CD4-positive, alpha-beta T cell (primary cell): Measurements from ENCODE around the gene BAK1. TPM values are rescaled to one million over a fixed set of nuclear protein-coding genes. Genes with fewer than 3 reads are reported as not detected.

Experiments
- ATAC-seq: fragments of 200-7000 bp; cut with Tn5 transposase; one replicate; pipeline ENCODE4 v1.10.0; 2022; ENCODE audit warnings: mild to moderate bottlenecking; ENCODE audit not compliant: poor library complexity
- CTCF ChIA-PET: fragments of 350-600 bp; sonication (Branson Sonifier 250); formaldehyde crosslinking; loops from one replicate; lab custom pipeline; 2021; ENCODE audit warnings: antibody characterized with exemption, inconsistent platforms; lab: Charles Lee
- POLR2A ChIA-PET: fragments of 350-600 bp; sonication (Branson Sonifier 250); formaldehyde crosslinking; loops from one replicate; lab custom pipeline; 2021; ENCODE audit warnings: antibody characterized with exemption, inconsistent platforms; lab: Charles Lee
- DNase-seq, 14 experiments: peaks; one replicate each; pipeline ENCODE4 v3.0.0-alpha.2; 2013 to 2020; ENCODE audit warnings: mixed read lengths in 2 of 14
- H3K27ac ChIP-seq, 2 donors: one replicate each; pipeline versions ENCODE4 v1.5.1 to v1.7.0; 2013; ENCODE audit warnings: low read length in 2 of 2, low read depth in 1 of 2, mild to moderate bottlenecking in 1 of 2
- H3K27me3 ChIP-seq, 2 experiments: 1 replicate in 1 of 2; 2 replicates in 1 of 2; pipeline versions ENCODE4 v1.6.1 to v1.7.0; 2013; ENCODE audit warnings: low read length in 2 of 2, control low read depth in 1 of 2, mild to moderate bottlenecking in 1 of 2, moderate library complexity in 1 of 2; ENCODE audit not compliant: insufficient read depth in 2 of 2, control insufficient read depth in 1 of 2
- H3K36me3 ChIP-seq: one replicate; pipeline ENCODE4 v1.6.1; 2013; ENCODE audit warnings: low read length, control low read depth; ENCODE audit not compliant: insufficient read depth
- H3K4me1 ChIP-seq: one replicate; pipeline ENCODE4 v1.6.1; 2013; ENCODE audit warnings: low read length, control low read depth; ENCODE audit not compliant: insufficient read depth
- H3K4me3 ChIP-seq: one replicate; pipeline ENCODE4 v1.5.1; 2013; ENCODE audit warnings: mild to moderate bottlenecking, low read length, moderate library complexity
- H3K9me3 ChIP-seq, 2 experiments: 1 replicate in 1 of 2; 2 replicates in 1 of 2; pipeline versions ENCODE4 v1.6.1 to v1.7.0; 2013; ENCODE audit warnings: low read length in 2 of 2, mild to moderate bottlenecking in 2 of 2, control low read depth in 1 of 2, moderate library complexity in 1 of 2; ENCODE audit not compliant: control insufficient read depth in 1 of 2, insufficient read depth in 1 of 2
- H3K27ac Mint-ChIP-seq: one replicate; pipeline ENCODE4 v1.8.0; 2020; ENCODE audit warnings: mixed read lengths
- H3K27me3 Mint-ChIP-seq: one replicate; pipeline ENCODE4 v1.8.0; 2021; ENCODE audit warnings: mixed read lengths
- H3K36me3 Mint-ChIP-seq: one replicate; pipeline ENCODE4 v1.8.0; 2021; ENCODE audit warnings: low read depth, mixed read lengths
- H3K4me1 Mint-ChIP-seq: one replicate; pipeline ENCODE4 v1.8.0; 2021; ENCODE audit warnings: low read depth, mixed read lengths
- H3K4me3 Mint-ChIP-seq: one replicate; pipeline ENCODE4 v1.8.0; 2020; ENCODE audit warnings: mild to moderate bottlenecking, mixed read lengths
- H3K9me3 Mint-ChIP-seq: one replicate; pipeline ENCODE4 v1.8.0; 2020; ENCODE audit warnings: mixed read lengths
- CTCF ChIP-seq: fragments of 200-600 bp; IDR thresholded peaks from one replicate; pipeline ENCODE4 v1.8.0; 2022; ENCODE audit warnings: antibody characterized with exemption, mild to moderate bottlenecking
- intact Hi-C, 2 experiments: fragments of 100-400 bp; cut with DNase I in 1 of 2; cut with micrococcal nuclease in 1 of 2; formaldehyde crosslinking; loops; one replicate each; pipeline versions ENCODE4 v1.15.1 to v1.9.0; 2023 to 2025; cut with DNase I, micrococcal nuclease
- total RNA-seq, 174 experiments: library from RNA in 2 of 174; stranded (reverse) in 2 of 174; gene quantifications; one replicate each; pipeline ENCODE4 v1.2.3 and lab custom pipeline; 2021 to 2026

The BAK1 gene
- total RNA-seq, 2 experiments from 2014 or later, result 38.3 to 40.8 TPM

- no peak overlapping the region for H3K4me3 ChIP-seq
Measured at GRCh38 chr6:33584700-33585402, 4.8 kb upstream of the BAK1 start.

GRCh38 chr6:33583591-33584155 lies 3.6 kb upstream of the BAK1 start:
- Histone ChIP-seq H3K4me1 (peaks cover 34% of the 10 kb centered on the region), H3K4me3 (no peak overlapping the region), H3K27me3 (no peaks in the 10 kb centered on the region), H3K27ac (no peak overlapping the region), H3K9me3 (peaks cover 0 to 3% of the 10 kb centered on the region in 2 experiments), H3K36me3 (no peaks in the 10 kb centered on the region)
- no peak for ATAC-seq
- no peak for TF ChIP-seq CTCF
- ChIA-PET POLR2A (no interaction called here), CTCF (no interaction called here)
- Mint-ChIP-seq H3K4me1 (peaks cover 42% of the 10 kb centered on the region), H3K27ac (no peak overlapping the region), H3K4me3 (no peak overlapping the region), H3K36me3 (peaks cover 10% of the 10 kb centered on the region), H3K27me3 (no peaks in the 10 kb centered on the region), H3K9me3 (no peaks in the 10 kb centered on the region)
- peak in 1 of 14 experiments; percentile 54 for DNase-seq
- intact Hi-C loops, result loop anchor here (2.0 to 10.0 kb wide), 2 partner anchors 49 to 571 kb away; no protein-coding TSS in a partner anchor

More at GRCh38 chr6:33584700-33585402, 4.8 kb upstream of the BAK1 start:
- ATAC-seq (no peak), DNase-seq (no peak)
- POLR2A ChIA-PET, result no interaction called here
- peaks cover 0 to 3% of the 10 kb centered on the region in 2 experiments for H3K9me3 ChIP-seq
- no peaks in the 10 kb centered on the region for H3K36me3 ChIP-seq
- peak overlapping the region; percentile 87 for H3K27ac Mint-ChIP-seq
- no peaks in the 10 kb centered on the region for H3K9me3 Mint-ChIP-seq
- peaks cover 33% of the 10 kb centered on the region for H3K4me1 Mint-ChIP-seq
- no peaks in the 10 kb centered on the region for H3K27me3 ChIP-seq
- H3K36me3 Mint-ChIP-seq, result no peaks in the 10 kb centered on the region
- peak overlapping the region; percentile 37 to 40 for H3K27ac ChIP-seq
- H3K4me3 Mint-ChIP-seq, result peak overlapping the region; percentile 15
- no peaks in the 10 kb centered on the region for H3K27me3 Mint-ChIP-seq
- intact Hi-C loops, result loop anchor here (1.0 to 10.0 kb wide), 6 partner anchors 47 to 570 kb away; no protein-coding TSS in a partner anchor
- CTCF ChIA-PET, result interaction anchor here (0.8 to 1.6 kb wide), 4 partner anchors 37 to 116 kb away, joined by 3 to 9 read pairs (median 5); no protein-coding TSS in a partner anchor
- TF ChIP-seq CTCF, result no peak
- H3K4me1 ChIP-seq, result peaks cover 26% of the 10 kb centered on the region

- peaks cover 0 to 3% of the 10 kb centered on the region in 2 experiments for H3K9me3 ChIP-seq
- peaks cover 17% of the 10 kb centered on the region for H3K36me3 ChIP-seq
- H3K4me3 Mint-ChIP-seq, result no peak overlapping the region
- intact Hi-C loops, result loop anchor here in 1 of 2 experiments (10.0 kb wide), 1 partner anchor 574 kb away; no protein-coding TSS in a partner anchor
- ChIA-PET POLR2A (interaction anchor here (0.7 kb wide), 1 partner anchor 282 kb away, joined by 4 read pairs; no protein-coding TSS in a partner anchor), CTCF (interaction anchor here (0.6 to 2.2 kb wide), 7 partner anchors 10 to 292 kb away, joined by 3 to 10 read pairs (median 4); partner anchors contain the start of genes ITPR3, KIFC1, UQCC2 and WDR46)
- H3K27ac ChIP-seq, result no peak overlapping the region
- no peaks in the 10 kb centered on the region for H3K9me3 Mint-ChIP-seq
- peaks cover 54% of the 10 kb centered on the region for H3K4me1 ChIP-seq
- H3K4me3 ChIP-seq, result no peak overlapping the region
- ATAC-seq (no peak), DNase-seq (peak in 1 of 14 experiments; percentile 26)
- no peaks in the 10 kb centered on the region for H3K27me3 ChIP-seq
- peaks cover 55% of the 10 kb centered on the region for H3K4me1 Mint-ChIP-seq
- no peak overlapping the region for H3K27ac Mint-ChIP-seq
- no peak for TF ChIP-seq CTCF
- H3K36me3 Mint-ChIP-seq, result peaks cover 35% of the 10 kb centered on the region
- H3K27me3 Mint-ChIP-seq, result no peaks in the 10 kb centered on the region
Measured at GRCh38 chr6:33581186-33581585, 1.1 kb upstream of the BAK1 start.
